Measurements from ENCODE around the gene DOCK3.
"Not testable (repeated sequence)": the region's sequence is repeated elsewhere in the genome, so short reads cannot be mapped to it uniquely, and the experiment has no call there.

Gene DOCK3

DNA sequence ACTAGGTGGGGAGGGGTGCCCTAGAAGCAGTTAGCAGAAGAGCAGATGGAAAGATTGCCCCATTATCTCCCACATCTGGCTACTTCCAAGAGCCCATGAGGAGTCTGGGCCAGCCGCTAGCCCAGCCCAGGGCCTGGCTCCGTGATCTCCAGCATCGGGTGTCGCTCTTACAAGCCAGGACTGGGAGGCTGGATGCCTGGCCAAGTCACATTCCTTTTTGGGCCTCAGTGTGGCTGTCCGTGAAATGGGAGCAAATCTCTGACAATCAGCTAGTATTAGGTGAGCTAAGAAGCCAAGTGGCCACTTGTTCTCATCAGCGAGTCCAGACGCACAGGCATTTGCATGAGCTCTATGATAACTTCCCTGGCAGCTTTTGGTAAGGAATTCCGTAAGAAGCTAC lies 23.3 kb upstream of the DOCK3 start:
- no peak for DNase-seq

GRCh38 chr3:50651920-50652529 lies 22.7 kb upstream of the DOCK3 start:
- no peak for DNase-seq

- DNase-seq: no peak
These were observed 22.0 kb upstream of the DOCK3 start for GRCh38 chr3:50652709-50653108.

- no peak for DNase-seq
These were observed 20.7 kb upstream of the DOCK3 start for GRCh38 chr3:50653937-50654595.

GRCh38 chr3:50655009-50655830 lies 19.5 kb upstream of the DOCK3 start:
- DNase-seq: no peak

GRCh38 chr3:50656417-50657195 lies 18.1 kb upstream of the DOCK3 start:
- no peak for DNase-seq

DNA sequence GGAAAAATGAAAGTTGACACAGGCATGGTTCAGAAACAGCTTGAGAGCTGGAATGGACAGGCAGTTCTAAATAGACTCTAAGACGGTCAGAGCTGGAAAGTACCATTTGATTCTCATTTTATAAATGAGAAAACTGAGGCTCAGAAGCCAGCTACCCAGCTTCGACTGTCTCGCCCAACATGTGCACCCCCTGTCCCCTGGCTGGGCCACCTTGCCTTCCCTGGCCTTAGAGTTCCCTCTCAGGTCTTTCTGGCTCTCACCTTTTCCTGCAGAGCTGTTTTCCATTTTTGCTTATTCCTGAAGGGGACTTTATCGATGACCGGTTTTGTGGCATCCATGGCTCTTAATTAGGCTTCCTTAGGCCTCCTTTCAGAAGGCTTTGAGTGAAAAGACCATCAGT lies 17.3 kb upstream of the DOCK3 start:
- no peak for DNase-seq

GRCh38 chr3:50657816-50658215 lies 16.9 kb upstream of the DOCK3 start:
- no peak for DNase-seq

- DNase-seq: no peak
These were observed 16.3 kb upstream of the DOCK3 start for GRCh38 chr3:50658416-50658815.

DNA sequence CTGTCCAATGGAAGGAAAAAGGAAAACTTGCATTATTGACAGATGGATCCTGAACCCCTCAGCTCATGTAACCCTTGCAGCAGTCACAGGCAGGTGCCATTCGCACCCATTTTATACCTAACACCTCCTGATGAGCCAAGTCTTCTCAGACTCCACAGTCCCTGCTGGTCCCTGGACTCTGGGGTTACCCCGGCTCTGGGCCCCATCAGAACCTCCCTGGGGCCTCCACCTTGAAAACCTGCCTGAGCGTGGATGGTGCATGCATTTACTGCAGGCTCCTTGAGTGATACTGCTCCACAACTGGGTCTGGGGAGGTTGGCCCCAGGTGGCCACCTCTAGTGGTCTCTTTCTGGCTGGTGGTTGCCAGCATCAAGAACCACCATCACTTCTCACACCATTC lies 15.9 kb upstream of the DOCK3 start:
- no peak for DNase-seq

DNA sequence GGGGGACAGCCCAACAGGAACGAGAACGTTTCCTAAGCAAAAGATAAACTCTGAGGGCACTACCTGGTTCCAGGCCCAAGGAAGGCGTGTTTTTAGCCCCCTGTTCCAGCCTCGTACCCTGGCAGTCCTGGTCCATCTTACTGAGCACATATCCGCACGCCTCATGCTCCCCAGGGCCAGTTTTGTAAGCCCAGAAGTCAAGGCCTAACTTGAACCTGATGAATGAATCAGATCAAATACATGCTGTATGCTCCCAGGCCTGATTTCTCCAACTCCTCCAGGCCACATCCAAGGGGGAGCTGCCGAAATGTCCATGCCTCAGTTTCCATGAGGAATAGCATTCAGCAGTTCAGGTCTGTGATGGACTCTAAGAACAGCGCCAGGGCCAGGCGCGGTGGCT lies 14.3 kb upstream of the DOCK3 start:
- no peak for DNase-seq

GRCh38 chr3:50661321-50661837 lies 13.3 kb upstream of the DOCK3 start:
- no peak for DNase-seq

- DNase-seq: no peak
These were observed 12.3 kb upstream of the DOCK3 start for GRCh38 chr3:50662408-50662807.

DNA sequence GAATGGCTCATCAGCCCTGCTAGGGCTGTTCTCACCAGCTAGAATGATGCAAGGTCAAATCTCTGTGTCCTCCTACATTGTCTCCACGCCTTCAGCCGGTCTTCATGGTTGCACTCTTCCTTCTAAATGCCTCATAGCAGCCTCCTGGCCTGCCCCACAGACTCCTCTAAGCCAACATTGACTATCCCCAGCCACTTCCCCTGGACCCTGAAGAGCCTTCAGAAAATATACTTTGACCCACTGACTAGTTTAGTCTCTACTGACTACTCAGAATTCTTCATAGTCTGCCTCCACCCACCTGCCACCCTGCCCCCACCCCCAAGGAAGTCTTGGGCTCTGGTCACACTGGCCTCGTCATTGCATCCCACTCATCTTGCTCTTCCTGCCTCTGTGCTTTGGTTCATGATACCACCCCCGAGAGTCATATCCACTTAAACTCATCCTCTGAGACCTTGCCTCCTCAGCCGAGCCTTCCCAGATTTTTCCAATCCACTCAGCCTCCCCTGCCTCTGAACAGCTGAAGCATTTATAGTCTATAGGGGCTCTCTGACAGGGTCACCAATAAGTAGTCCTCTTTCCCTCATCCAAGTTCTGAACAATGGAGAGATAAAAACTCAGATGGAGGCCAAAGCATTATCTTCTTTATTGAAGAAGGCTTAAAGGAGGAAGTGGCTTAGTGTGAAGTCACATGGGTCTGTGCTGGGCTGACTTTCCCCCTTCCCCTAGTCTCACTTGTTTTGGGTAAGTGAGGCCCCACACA lies 9.5 kb upstream of the DOCK3 start:
- no peak for DNase-seq

GRCh38 chr3:50665841-50666115 lies 8.9 kb upstream of the DOCK3 start:
- DNase-seq: not testable (repeated sequence)

GRCh38 chr3:50666837-50667236 lies 7.9 kb upstream of the DOCK3 start:
- DNase-seq: no peak

GRCh38 chr3:50671331-50671730 lies 3.4 kb upstream of the DOCK3 start:
- DNase-seq: no peak

DNA sequence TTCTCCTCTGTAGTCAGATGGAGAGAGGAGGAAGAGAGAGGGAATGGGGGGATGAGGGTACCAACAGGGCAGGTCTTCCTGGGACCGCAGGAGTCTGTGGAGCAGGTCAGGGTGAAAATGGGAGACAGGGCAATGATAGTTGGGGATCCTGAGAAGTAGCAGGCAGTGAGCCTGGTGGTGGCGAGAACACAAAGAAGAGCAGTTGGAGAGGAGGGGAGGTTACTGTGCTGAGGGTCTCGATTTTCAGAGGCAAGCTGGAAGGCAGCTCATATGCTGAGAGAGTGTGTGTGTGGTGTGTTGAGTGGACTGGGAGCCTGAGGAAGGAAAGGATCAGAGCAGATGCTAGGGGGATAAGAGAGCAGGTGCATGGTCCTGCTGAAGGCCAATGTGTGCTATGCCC lies 2.1 kb upstream of the DOCK3 start:
- no peak for DNase-seq

- DNase-seq: no peak
These were observed 796 bp upstream of the DOCK3 start for GRCh38 chr3:50673931-50674330.

GRCh38 chr3:50675179-50676030 lies 678 bp downstream of the DOCK3 start:
- no peak for DNase-seq

DNA sequence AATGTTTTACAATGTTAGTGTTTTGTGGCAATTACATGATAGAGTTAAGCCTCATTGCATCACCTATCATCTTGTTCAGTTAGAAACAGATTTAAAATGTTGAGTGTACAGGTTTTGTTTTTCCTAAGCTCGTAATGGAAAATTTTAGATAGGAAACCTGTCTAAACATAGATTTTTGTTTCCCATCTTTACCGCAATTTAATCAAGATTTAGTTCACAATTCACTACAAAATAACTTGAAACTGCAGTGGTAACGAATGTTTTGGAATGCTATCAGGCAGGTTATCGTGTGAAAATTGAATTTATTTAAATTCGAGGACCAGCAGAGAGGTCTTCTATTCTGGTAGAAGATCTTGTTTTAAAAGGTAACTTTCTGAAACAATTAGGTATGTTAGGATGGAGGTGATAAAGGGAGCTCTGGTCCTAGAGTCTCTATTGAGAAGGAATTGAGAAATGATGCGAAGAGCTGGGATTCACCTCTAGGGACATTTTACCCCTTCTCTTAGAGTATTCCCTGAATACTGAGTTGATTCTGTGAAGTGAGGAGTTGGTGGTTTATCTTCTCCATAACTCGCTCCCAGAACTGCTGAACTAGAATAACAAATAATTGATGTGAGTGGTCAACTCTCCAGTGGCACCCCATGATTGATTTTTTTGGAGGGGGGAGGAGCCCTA lies 1.4 kb downstream of the DOCK3 start:
- DNase-seq: no peak
